HG03159 (cell line): Measurements from ENCODE around the gene MGAT4D.
"Not testable (repeated sequence)": the region's sequence is repeated elsewhere in the genome, so short reads cannot be mapped to it uniquely, and the experiment has no call there.

Experiments
- ATAC-seq: cut with Tn5 transposase; IDR thresholded peaks from one replicate; pipeline ENCODE4 v1.9.1; 2021; ENCODE audit warnings: mild to moderate bottlenecking, moderate library complexity; ENCODE audit not compliant: unreplicated experiment

MGAT4D gene

DNA sequence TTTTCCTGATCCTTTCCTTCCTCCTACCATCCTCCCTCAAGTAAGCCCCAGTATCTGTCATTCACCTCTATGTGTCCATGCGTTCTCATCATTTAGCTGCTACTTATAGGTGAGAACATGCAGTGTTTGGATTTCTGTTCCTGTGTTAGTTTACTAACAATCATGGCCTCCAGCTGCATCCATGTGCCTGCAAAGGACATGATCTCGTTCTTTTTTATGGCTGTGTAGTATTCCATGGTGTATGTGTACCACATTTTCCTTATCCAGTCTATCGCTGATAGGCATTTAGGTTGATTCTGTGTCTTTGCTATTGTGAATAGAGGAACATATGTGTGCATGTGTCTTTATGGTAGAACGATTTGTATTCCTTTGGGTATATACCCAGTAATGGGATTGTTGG, 53.7 kb downstream of the MGAT4D start:
- ATAC-seq: not testable (repeated sequence)

DNA sequence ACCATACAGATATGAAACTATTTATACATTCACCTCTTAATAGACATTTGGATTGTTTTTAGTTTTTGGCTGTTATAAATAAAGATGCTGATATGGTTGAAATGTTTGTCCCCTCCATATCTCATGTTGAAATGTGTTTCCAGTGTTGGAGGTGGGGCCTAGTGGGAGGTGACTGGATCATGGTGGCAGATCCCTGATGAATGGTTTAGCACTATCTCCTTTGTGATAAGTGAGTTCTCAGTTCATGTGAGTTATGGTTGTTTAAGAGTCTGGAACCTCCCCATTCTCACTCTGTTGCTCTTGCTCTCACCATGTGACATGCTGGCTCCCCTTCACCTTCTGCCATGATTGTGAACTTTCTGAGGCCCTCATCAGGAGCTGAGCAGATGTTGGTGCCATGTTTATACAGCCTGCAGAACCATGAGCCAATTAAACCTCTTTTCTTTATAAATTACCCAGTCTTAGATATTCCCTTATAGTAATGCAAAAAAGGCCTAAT, 58.4 kb downstream of the MGAT4D start:
- ATAC-seq: no peak

DNA sequence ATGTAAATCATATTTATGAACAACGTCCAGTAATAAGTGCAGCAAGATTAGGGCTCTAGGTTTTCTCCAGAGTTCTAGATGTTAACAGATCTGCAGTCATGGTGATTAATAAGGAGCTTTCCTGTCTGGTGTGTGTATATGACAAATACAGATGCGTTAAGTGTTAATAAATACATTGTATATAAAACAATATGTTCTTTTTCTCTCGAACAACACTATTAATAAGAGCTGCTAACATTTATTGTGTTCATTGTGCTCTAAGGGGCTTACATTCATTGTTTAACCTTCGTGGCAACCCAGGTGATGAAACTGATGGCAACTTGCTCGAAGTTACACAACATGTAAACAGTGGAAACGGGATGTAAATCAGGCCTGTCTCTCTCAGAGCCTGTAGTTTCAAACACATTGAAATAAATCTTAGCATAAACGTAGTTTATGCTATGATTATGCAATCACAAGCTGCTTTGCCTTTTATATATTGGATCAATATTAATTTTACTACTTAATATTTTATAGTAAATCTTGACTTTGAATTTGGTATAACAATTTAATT, 70.1 kb downstream of the MGAT4D start:
- no peak for ATAC-seq

- peak; percentile 85 for ATAC-seq
These were observed 70.8 kb downstream of the MGAT4D start, which contains the start of gene CLGN for GRCh38 chr4:140427106-140427918. TSS of gene CLGN (minus strand) at chr4:140427648. CDS start at chr4:140413078, 14,570 bp downstream.

DNA sequence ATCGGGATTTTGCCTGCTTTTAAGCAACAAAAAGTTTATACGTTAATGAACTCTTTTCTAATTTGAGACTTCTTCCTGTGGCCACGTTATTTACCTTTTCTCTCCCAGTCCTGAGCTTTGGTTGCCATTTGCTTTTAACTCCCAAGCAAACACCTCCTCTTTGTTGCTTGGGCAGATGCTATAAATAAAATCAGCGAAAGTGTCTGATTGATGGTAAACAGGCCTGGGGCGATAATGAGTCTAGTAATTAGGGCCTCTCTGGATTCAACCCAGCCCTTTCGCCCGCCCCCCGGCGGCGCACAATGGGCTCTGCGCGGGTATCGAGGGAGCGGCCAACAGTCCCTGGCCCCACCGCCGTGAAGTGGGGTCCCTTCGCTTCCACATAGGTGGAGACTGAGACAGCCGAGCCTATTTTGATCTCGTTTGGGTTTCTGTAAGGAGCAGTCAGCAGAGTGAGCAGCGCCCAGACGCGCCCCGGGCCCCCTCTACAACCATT, 71.4 kb downstream of the MGAT4D start:
- ATAC-seq: peak; percentile 20

DNA sequence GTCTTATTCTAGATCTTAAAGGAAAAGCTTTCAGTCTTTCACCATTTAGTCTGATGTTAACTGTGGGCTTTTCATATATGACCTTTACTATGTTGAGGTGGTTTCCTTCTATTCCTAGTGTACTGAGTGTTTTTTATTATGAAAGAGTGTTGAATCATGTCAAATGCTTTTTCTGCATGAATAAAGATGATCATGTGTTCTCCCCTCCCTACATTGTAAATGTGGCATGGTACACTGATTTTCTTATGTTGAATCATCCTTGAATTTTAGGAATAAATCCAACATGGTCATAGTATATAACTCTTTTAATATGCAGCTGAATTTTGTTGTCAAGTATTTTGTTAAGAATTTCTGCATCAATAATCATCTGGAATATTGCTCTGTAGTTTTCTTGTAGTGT, 75.0 kb downstream of the MGAT4D start:
- ATAC-seq: no peak

- not testable (repeated sequence) for ATAC-seq
These were observed 84.7 kb downstream of the MGAT4D start for GRCh38 chr4:140413130-140413969.

- ATAC-seq: no peak
These were observed 89.1 kb downstream of the MGAT4D start for GRCh38 chr4:140408974-140409373.

GRCh38 chr4:140406292-140406691, 91.8 kb downstream of the MGAT4D start:
- no peak for ATAC-seq

GRCh38 chr4:140400111-140400510, 98.0 kb downstream of the MGAT4D start:
- no peak for ATAC-seq

DNA sequence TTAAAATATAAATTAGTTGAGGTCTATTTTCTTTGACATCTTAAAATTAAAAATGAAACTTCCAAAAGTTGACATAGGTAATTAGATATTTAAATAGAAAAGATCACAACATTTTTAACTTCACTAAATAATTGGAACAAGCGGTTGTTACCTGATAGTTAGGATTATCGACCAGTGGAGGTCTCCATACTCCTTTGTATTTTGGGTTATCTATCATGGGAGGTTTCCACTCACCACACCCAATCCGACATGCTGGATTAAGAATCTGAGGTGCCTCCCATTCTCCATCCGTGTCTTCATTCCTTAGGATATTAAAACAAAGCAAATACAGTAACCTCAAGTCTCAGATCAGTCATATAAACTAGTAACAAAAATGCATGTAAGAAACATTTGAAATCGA, 102.4 kb downstream of the MGAT4D start:
- ATAC-seq: no peak
